LNCAP (cell line): Measurements from ENCODE around the gene VAV3.

Experiments
- CTCF ChIP-seq: fragments of 450-650 bp; IDR thresholded peaks from 2 replicates; pipeline ENCODE4 v1.5.1; 2017; ENCODE audit warnings: mild to moderate bottlenecking

Gene VAV3

GRCh38 chr1:107529511-107530149 lies 435.4 kb downstream of the VAV3 start:
- peak; percentile 85; the same call in 1 of the 2 replicates for TF ChIP-seq CTCF

- TF ChIP-seq CTCF: no peak
Measured at GRCh38 chr1:107526524-107527198, 438.3 kb downstream of the VAV3 start.

GRCh38 chr1:107525961-107526360 lies 439.0 kb downstream of the VAV3 start:
- TF ChIP-seq CTCF: no peak

GRCh38 chr1:107525145-107525544 lies 439.8 kb downstream of the VAV3 start:
- no peak for TF ChIP-seq CTCF

GRCh38 chr1:107524301-107524700 lies 440.7 kb downstream of the VAV3 start:
- no peak for TF ChIP-seq CTCF

- no peak for TF ChIP-seq CTCF
Measured at GRCh38 chr1:107523736-107524135, 441.2 kb downstream of the VAV3 start.

GRCh38 chr1:107523061-107523460 lies 441.9 kb downstream of the VAV3 start:
- TF ChIP-seq CTCF: no peak
